HG02798 (cell line): ENCODE results near the gene HEXIM2.

ENCODE experiments used
- ATAC-seq: cut with Tn5 transposase; IDR thresholded peaks from one replicate; pipeline ENCODE4 v1.9.1; 2021; ENCODE audit warnings: mild to moderate bottlenecking; ENCODE audit not compliant: unreplicated experiment, poor library complexity

Gene HEXIM2

GRCh38 chr17:45162025-45162687 lies 481 bp downstream of the HEXIM2 start:
- ATAC-seq = no peak

DNA sequence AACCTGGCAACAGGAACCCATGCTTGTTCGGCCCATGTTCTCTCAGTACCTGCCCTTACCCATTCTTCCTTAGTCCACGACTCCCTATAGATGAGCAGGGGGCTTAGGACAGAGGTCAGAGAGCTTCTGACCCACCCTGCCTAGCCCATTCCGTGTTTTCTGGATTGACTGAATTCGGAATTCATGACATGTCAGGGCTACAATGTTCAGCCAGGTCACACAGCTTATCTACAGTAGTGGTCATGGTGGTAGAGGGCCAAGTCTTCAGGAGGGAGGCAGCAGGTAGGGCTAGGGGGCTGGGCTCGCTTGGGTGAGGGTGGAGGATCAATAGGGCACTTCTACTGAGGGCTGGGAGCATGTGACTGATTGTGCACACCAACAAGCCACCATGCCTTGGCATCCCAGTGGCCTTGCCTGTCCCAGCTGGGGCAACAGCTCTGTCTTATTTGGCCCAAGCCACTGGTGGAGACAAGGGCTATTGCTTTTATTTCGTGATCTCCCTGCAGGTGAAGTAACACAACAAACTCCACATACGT lies 3.1 kb downstream of the HEXIM2 start:
- ATAC-seq = no peak

- ATAC-seq = no peak
Measured at GRCh38 chr17:45168991-45169752, 7.5 kb downstream of the HEXIM2 start.

GRCh38 chr17:45170280-45170930 lies 8.7 kb downstream of the HEXIM2 start:
- ATAC-seq = no peak

GRCh38 chr17:45170931-45171337 lies 9.3 kb downstream of the HEXIM2 start:
- ATAC-seq = no peak

DNA sequence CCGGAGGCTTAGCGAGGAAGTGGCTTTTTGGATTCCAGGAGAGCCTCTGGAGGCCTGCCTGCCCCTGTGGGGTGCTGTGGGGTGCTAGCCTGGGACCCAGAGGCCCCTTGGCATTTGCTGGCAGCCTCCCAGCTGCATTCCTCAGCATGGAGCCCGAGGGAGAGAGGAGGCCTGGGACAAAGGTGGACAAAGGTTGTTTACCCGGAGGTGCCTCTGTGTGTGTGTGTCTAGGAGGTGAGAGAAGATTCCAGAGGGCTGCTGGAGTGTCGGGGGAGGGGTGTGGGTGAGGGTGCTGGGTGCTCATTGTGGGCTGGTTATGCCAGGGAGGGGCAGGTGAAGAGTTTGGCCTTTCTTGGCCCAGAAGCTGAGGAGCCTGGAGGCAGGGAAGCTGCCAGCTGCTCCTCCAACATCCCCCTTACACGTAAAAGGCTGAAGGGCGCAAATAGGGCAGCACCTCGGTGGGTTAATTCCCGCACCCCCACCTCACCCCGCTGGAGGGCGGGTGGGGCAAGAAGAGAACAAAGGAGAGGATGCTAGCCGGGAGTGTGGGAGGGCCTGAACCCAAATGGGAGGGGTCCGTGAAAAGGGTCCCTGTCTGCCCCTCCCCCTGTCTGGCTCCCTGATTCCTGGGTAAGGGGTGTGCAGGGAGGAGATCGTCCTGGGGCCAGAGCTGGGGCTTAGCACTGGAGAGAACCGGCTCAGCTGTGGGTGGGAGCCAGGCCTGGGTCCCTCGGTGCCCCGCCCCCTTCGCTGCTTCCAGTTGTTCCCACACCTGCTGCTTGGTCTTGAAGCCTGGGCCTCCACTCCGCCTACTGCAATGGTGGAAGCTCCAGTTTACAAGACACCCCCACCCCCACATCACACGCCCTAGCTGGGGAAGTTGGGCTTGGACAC lies 9.9 kb downstream of the HEXIM2 start:
- ATAC-seq = no peak

DNA sequence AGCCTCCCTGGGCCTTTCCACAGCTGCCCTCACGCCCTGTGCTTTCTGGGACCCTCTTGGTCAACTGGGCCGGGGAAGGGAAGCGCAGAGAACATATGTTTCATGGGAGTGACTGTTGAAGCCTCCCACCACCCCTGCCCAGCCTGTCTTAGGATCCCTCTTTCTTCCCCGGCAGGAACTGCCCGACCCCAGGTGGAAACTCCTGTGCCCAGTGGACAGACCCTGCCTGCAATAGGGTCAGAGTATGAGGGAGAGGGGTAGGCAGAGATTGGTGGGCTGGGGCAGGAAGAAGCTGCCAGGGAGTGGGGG lies 10.5 kb downstream of the HEXIM2 start:
- no peak for ATAC-seq

GRCh38 chr17:45172541-45173286 lies 11.0 kb downstream of the HEXIM2 start:
- peak; percentile 47 for ATAC-seq

- ATAC-seq = no peak
Measured at GRCh38 chr17:45175759-45176115, 14.1 kb downstream of the HEXIM2 start.

- no peak for ATAC-seq
Measured at GRCh38 chr17:45177563-45177962, 15.9 kb downstream of the HEXIM2 start.

DNA sequence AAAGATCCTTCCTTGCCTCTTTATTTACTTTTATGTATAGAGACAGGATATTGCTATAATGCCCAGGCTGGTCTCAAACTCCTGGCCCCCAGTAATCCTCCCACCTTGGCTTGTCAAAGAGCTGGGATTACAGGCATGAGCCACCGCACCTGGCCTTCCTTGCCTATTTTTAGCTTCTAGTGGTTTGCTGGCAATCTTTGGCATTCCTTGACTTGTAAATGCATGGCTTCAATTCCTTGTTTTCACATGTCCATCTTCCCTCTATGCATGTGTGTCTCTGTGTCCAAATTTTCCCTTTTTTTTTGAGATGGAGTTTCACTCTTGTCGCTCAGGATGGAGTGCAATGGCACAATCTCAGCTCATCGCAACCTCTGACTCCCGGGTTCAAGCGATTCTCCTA lies 22.5 kb downstream of the HEXIM2 start:
- ATAC-seq = no peak

DNA sequence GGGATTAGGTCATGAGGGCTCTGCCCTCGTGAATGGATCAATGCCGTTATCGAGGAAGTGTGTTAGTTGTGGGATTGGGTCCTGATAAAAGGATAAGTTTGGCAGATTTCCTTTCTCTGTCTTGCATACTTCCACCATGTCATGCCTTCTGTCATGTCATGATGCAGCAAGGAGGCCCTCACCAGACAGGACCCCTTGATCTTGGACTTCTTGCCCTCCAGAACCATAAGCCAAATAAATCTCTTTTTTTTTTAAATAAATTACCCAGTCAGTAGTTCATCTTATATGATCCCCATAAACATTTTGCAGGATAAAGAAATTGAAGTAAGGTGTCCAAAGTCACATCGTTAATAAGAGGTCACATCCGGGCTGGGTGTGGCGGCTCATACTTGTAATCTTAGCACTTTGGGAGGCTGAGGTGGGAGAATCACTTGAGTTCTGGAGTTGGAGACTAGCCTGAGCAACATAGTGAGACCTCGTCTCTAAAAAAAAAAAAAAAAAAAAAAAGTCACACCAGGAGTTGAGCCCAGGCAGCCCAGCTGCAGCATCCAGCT lies 25.2 kb downstream of the HEXIM2 start:
- no peak for ATAC-seq

DNA sequence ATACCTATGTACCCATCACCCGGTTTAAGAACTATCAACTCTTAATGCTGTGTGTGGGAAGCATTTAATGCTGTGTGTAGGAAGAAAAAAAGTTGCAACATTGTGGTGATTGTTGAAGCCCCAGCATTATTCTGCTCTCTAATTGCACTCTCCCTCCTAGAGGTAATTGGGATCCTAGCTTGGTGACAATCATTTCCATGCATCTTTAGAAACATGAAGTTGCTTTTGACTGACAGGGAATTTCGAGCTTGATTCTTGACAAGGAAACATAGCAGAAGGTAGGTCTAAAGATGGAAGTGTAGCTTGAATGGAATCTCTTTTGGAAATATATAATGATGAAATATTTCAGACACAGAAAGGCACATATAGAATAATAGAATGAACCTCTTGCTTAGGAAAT lies 27.3 kb downstream of the HEXIM2 start:
- ATAC-seq = no peak

GRCh38 chr17:45190503-45191255 lies 29.0 kb downstream of the HEXIM2 start:
- ATAC-seq = no peak

- ATAC-seq = no peak
Measured at GRCh38 chr17:45195424-45195823, 33.7 kb downstream of the HEXIM2 start.

GRCh38 chr17:45197108-45197507 lies 35.4 kb downstream of the HEXIM2 start:
- no peak for ATAC-seq

DNA sequence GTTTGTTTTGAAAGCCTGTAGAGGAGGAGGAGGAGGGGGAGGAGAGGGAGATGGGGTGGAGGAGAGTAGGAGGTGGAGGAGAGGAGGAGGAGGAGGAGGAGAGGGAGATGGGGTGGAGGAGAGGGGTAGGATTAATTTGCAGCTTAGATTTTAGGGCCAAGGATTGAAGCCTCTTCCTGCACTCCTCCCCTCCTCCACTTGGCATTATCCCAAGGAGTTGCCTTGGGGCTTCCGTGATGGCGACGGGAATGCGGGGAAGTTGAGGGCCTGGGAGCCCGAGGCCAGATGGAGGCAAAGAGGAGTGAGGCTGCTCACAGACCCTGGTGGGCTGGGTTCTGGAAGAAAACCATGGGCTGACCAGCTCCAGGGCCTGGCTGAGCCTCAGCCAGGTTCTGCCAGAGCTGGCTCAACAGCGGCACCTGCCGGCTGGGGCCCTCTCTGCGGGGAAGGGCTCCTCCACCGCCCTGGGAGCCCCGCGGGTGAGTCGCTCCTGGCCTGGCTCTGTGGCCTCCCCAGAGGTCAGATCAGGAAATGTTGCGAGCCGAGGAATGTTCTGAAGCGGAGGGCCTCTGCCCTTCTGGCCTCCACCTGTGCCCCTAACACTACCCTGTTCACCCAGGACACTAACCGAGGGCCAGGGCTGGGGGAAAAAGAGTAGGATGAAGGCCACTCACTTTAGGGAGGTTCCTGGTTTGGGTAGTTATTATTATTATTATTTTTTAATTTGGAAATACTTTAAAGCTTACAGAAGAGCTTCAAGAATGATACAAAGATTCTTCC lies 36.1 kb downstream of the HEXIM2 start:
- peak; percentile 95 for ATAC-seq

DNA sequence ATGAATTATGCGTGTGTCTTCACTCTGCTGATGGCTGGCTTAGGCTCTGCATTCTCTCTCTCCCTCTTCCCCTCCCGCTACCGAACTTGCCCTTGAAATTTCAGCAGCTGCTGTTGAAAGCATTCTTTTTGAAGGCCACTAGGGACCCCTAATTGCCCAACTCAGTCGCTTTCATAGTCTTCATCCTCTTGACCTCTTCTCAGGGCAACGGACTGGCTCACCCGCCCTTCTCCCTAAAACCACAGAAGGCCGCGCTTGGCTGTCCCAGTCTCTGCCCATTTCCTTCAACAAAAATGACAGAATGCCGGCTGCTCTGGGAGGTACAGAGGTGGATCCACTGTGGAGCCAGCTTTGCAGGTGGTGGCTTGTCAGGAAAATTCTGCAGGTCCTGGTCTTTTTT lies 39.0 kb downstream of the HEXIM2 start:
- no peak for ATAC-seq
